Vagina (tissue), 2 donors: ENCODE results near the gene RNU1-3. TPM values are rescaled to one million over a fixed set of nuclear protein-coding genes. Genes with fewer than 3 reads are reported as not detected.
"Not testable (repeated sequence)": the region's sequence is repeated elsewhere in the genome, so short reads cannot be mapped to it uniquely, and the experiment has no call there.

Source experiments
- DNase-seq, 2 donors: peaks; one replicate each; pipeline ENCODE4 v3.0.0-alpha.2; 2017; ENCODE audit errors: extremely low spot score in 2 of 2
- H3K27ac ChIP-seq: fragments of 200-600 bp; sonication (generic); one replicate; pipeline ENCODE4 v1.5.1; 2019
- H3K27me3 ChIP-seq: fragments of 200-600 bp; sonication (generic); one replicate; pipeline ENCODE4 v1.5.1; 2019
- H3K36me3 ChIP-seq, 2 donors: fragments of 200-600 bp; sonication (generic); one replicate each; pipeline ENCODE4 v1.5.1; 2017 to 2019
- H3K4me1 ChIP-seq: fragments of 200-600 bp; sonication (generic); one replicate; pipeline ENCODE4 v1.5.1; 2019
- H3K4me3 ChIP-seq, 2 donors: fragments of 200-600 bp; sonication (generic); 1 replicate in 1 of 2; 2 replicates in 1 of 2; pipeline ENCODE4 v1.5.1; 2016 to 2019
- H3K9me3 ChIP-seq: fragments of 200-600 bp; sonication (generic); one replicate; pipeline ENCODE4 v1.5.1; 2019
- intact Hi-C: fragments of 100-400 bp; cut with DNase I; formaldehyde crosslinking; loops from one replicate; pipeline ENCODE4 v1.15.1; 2023
- total RNA-seq: library from RNA; depleted of rRNA; stranded (reverse); fragments of >200 nt; gene quantifications from one replicate; pipeline ENCODE4 v1.2.3, GENCODE V29; 2016

Gene RNU1-3
- 19,908 TPM for total RNA-seq

DNA sequence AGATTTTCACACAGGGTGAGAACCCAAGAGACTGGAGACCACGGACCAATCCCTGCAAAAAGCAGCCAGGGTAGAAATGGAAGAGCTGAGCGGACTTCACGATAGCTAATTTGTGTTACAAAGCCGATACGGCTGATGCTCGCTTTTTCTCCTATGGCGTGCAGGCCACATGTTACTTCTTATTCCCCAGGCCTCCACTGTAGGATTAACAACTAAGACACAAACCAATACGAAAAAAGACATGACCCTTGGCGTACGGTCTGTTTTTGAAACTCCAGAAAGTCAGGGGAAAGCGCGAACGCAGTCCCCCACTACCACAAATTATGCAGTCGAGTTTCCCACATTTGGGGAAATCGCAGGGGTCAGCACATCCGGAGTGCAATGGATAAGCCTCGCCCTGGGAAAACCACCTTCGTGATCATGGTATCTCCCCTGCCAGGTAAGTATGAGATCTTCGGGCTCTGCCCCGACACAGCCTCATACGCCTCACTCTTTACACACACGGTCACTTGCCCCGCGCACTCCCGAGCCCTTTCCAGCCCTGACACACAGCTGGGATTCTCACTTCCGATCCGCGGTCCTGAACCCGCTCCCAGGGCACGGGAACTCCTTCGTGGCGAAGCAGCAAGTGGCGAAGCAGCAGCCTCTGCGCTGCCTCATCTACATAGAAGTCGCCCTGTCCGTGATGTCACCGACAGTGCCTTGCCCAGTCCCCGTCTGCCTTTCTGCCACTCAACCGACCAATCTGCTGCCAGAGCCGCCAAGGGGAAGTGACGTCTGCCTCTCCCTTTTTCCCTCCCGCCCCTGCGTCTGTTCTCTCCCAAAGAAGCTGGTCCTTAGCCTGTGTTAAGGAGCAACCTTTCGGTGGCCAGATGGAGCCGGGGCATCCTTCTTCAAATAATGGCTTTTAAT, at the start of gene RNU1-3:
RNU1-3 (minus strand) TSS at position 447 of the 912 bp plus-strand sequence.
- H3K4me1 ChIP-seq, DNase-seq, intact Hi-C loops: not testable (repeated sequence)

DNA sequence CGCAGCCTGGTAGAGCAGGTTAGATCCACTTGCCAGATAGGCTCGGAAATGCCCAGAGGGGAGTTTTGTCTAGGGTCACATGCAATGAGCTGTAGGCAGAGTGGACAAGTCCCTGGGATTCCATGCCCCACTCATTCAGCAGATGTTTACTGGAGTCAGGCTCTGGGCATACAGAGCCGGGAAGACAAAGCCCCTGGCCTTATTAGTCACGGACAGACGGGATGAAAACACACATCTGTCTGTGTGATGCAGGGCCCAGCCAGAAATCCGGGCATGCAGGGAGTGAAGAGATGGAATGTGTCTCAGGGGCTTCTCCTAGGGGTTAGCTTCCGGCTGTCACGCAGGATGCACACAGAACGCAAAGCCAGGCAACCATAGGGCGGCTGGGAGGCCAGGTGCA, 46.7 kb upstream of the RNU1-3 start:
- H3K27me3 ChIP-seq, H3K27ac ChIP-seq, H3K4me1 ChIP-seq, DNase-seq, H3K36me3 ChIP-seq, H3K4me3 ChIP-seq, H3K9me3 ChIP-seq, intact Hi-C loops: not testable (repeated sequence)

More for the DNA sequence above, at the start of gene RNU1-3:
- not testable (repeated sequence) for H3K27me3 ChIP-seq, H3K27ac ChIP-seq, H3K36me3 ChIP-seq, H3K9me3 ChIP-seq, H3K4me3 ChIP-seq

DNA sequence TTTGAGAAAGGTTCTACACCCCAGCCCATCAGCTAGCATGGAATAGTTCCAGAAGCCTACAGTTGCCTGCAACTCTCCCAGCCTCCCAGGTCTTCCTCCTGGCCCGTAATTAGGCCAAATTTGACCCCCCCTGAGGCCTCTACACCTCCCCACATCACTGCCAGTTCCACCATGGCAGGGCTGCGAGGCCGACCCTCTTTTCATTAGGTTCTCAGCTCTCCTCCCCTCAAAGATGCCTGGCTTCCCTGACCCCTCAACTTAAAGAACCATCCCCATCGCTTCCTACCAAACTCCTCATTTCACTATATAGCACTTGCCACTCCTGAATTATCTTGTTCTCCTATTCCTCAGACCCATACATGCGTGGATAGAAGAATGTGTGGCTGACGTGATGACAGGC, 46.2 kb upstream of the RNU1-3 start:
- intact Hi-C loops, H3K9me3 ChIP-seq, H3K36me3 ChIP-seq, H3K4me3 ChIP-seq, H3K4me1 ChIP-seq, H3K27me3 ChIP-seq, H3K27ac ChIP-seq: not testable (repeated sequence)
- DNase-seq, result peak in 1 of 2 donors; percentile 32

DNA sequence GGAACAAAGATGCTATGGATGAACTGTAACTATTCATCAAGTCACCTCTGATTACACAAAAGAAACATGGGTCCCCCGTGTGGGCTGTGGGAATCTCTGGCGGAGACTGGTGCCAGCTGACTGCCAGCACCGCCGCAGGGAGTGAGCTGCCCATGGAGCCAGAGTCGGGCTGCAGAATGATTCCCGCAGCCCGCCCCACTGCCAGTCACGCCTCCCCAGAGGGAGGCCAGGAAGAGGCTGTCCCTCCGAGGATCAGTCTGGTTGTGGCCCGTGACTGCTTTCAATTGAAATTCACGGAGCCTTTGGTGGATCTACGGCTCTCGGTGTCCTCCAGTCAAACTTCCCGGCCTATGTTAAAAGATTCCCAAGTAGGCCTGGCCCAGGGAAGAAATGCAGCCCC, 45.8 kb upstream of the RNU1-3 start:
- H3K36me3 ChIP-seq, intact Hi-C loops, H3K4me1 ChIP-seq, H3K4me3 ChIP-seq, H3K27ac ChIP-seq, H3K27me3 ChIP-seq, H3K9me3 ChIP-seq: not testable (repeated sequence)
- DNase-seq, result peak in 1 of 2 donors; percentile 67

DNA sequence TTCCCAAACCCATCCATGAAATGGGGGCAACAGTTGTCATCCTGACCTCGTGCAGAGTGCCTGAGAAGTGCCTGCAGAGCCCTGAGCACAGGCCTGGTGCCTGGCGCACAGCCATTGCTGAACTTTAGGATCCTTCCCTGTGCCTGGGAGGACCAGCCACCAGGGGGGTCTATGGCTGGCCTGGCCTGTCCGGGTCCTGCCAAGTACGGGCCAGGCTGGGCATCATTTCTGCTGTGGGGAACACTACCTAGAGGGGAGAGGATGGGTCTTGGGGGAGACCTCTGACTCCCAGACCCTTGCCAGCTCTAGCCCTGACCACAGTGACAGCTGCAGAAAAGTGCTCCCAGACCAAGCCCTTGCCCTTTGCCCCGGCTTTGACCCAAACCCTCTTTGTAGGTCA, 45.4 kb upstream of the RNU1-3 start:
- H3K36me3 ChIP-seq, intact Hi-C loops, H3K4me3 ChIP-seq, H3K27me3 ChIP-seq, H3K27ac ChIP-seq, H3K9me3 ChIP-seq, H3K4me1 ChIP-seq: not testable (repeated sequence)
- peak in 1 of 2 donors; percentile 29 for DNase-seq

DNA sequence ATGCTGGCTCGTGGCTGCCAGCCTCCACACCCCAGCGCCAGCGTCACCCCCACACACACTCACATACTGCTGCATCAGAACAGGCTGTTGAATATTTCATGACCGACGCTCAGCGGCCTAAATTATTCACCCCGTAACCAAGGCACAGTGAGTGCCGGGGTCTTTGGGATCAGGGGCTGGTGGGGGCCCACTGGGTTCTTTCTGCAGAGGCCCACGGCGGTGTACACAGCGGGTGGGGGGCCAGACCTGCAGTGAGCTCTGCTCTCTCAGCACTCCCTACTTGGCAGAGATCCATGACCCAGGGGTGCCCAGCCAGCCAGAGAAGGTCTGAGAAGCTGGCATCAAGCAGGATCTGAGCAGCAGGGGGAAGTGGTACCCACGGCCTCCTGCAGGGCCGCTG, 43.9 kb upstream of the RNU1-3 start:
- H3K27ac ChIP-seq, H3K4me3 ChIP-seq, H3K9me3 ChIP-seq, H3K4me1 ChIP-seq, intact Hi-C loops, H3K27me3 ChIP-seq, H3K36me3 ChIP-seq: not testable (repeated sequence)
- DNase-seq, result peak in 1 of 2 donors; percentile 90

DNA sequence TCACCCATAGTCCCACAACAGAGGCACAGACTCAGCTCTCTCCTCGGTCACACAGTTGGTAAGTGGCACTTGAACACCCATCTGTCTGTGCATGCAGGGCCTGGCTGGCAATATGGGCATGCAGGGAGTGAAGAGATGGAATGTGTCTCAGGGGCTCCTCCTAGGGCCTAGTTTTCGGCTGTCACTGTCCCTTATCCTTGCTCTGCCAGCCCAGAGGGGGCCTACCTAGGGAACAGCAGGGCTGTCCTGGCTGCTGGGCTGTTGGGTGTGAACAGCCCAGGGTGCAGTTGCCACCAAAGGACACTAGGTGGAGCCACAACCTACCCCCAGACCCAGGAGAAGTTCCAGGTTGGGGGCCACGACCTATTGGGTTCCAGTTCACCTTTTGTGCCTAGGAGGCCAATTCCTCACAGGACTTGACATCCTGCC, 42.9 kb upstream of the RNU1-3 start:
- H3K36me3 ChIP-seq, H3K4me1 ChIP-seq, H3K4me3 ChIP-seq, H3K27ac ChIP-seq, intact Hi-C loops, H3K27me3 ChIP-seq, H3K9me3 ChIP-seq: not testable (repeated sequence)
- peak in 1 of 2 donors; percentile 49 for DNase-seq

DNA sequence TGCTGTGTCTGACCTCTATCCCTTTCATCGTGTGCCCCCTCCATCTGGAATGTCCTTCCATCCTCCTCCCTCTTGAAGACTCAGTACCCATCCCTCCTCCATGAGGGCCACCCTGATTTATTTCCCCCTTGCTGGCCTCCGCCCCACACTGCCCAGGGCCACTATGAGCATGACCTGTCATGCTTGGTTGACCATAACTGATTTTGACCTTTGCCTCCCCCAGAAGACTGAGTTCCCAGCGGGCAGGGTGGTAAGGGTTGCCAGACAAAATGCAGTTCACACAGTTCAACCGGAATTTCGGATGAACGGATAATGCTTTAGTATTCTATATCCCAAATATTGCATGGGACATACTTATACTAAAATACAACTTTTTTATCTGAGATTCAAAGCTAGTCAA, 42.0 kb upstream of the RNU1-3 start:
- H3K4me3 ChIP-seq, H3K27ac ChIP-seq, H3K4me1 ChIP-seq, H3K9me3 ChIP-seq, DNase-seq, intact Hi-C loops, H3K36me3 ChIP-seq, H3K27me3 ChIP-seq: not testable (repeated sequence)

DNA sequence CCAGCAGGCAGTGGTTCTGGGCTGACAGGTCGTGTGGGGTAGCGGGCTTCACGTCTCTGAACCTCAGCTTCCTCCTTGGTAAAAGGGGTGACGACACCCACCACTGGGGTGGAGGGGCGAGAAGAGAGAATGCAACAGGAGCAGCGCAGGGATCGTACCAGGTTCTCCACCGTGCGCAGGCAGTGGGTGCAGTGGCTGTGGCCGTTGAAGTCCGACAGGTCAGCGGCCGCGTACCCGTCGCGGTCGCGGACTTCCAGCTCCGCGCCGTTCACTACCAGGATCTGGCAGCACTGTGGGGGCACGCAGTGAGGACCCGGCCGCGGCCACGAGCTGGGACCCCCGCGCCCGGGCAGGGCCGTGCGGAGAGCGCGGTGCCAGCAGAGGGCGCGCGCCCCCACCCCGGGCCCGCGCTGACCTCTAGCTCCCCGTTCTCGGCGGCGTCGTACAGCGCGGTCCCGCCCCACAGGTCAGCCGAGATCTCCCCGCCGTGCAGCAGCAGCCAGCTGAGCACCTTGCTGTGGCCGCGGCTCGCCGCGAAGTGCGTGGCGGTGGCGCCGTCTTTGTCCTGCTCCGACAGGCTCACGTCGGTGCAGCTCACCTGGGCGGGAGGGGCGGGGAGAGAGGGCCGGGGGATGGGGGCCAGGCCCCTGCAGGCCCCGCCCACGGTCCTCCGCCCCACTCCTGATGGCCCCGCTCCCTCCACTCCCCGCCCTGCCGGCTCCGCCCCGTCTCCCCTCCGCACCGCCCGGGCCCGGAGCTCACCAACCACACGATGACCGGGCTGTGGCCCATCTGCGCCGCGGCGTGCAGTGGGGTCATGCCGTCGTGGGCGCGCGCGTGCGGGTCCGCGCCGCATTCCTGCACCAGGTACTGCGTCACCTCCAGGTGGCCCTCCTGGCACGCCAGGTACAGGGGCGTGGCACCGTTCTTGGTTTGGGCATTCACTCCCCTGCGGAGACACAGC, 40.7 kb upstream of the RNU1-3 start:
- peak overlapping the region; percentile 16 to 37 for H3K4me3 ChIP-seq
- H3K4me1 ChIP-seq, intact Hi-C loops, H3K36me3 ChIP-seq, H3K27me3 ChIP-seq, H3K9me3 ChIP-seq, H3K27ac ChIP-seq: not testable (repeated sequence)
- peak in 1 of 2 donors; percentile 13 for DNase-seq

DNA sequence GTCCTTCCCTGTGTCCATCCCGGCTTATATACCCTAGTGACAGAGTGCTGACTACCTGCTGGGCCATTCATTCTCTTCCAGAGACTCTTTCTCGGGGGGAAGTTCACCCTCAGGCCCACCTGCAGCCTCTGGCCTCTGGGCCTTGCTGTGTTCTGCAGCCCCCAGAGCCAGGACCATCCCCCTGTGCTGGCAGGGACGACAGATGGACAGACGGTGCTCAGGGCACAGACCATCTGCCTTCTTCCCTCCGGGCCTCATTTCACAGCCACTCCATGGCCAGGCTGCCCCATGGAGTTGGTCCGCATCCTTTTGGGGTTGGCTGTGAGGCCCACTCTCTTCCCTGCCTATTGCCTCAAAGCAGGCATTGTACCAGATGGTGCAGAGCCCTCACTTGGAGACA, 39.6 kb upstream of the RNU1-3 start:
- H3K4me1 ChIP-seq, H3K4me3 ChIP-seq, H3K27ac ChIP-seq, H3K36me3 ChIP-seq, H3K9me3 ChIP-seq, intact Hi-C loops, H3K27me3 ChIP-seq: not testable (repeated sequence)
- DNase-seq, result peak in 1 of 2 donors; percentile 6

DNA sequence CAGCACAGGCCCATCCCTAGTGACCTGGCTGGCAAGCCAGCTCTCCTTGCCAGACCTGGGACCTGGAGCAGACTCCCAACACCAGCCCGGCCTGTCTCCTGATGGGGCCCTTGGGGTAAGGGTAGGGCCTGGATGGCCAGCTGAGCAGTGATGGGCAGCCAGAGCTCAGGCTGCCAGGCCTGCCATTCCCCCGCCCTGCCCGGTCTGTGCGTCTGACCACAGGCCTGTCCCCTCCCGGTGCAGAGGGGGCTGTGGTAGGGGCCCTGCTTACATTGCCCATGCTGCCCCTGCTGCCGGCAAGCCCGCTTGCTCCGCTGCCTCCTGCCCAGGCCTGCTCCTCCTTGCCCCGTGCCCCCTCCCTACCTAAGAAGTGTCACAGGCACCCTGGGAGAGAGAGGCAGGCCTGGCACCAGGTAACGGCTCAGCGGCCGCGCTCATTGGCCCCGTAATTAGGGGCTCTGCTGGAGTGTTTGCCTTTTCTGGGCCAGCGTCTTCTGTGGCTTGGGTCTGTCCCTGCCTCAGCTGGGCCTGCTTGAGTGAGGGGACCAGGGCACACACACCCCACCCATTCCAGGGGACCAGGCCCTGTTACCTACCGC, 37.9 kb upstream of the RNU1-3 start:
- intact Hi-C loops, H3K36me3 ChIP-seq, H3K27me3 ChIP-seq, H3K9me3 ChIP-seq, H3K27ac ChIP-seq, H3K4me1 ChIP-seq, DNase-seq, H3K4me3 ChIP-seq: not testable (repeated sequence)

DNA sequence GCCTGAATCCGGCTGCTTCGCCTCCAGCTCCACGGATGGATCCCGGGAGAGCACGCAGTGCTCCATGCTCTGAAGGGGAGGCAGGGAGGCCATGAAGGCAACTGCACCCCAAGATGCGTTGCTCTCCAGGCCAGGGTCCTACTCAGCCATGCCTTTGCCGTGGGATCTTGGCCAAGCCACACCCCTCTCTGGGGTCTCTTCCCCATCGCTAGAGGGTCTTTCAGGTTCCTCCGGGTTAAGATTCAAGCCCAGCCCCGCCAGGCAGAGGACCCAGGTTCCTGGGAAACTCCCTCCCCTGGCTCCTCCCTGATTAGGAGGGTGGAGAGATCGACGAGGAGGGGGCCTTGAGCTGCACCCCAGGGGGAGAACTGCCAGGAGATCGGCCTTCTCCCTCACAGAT, 37.3 kb upstream of the RNU1-3 start:
- H3K27ac ChIP-seq, H3K4me1 ChIP-seq, H3K4me3 ChIP-seq, H3K36me3 ChIP-seq, DNase-seq, H3K9me3 ChIP-seq, H3K27me3 ChIP-seq, intact Hi-C loops: not testable (repeated sequence)

DNA sequence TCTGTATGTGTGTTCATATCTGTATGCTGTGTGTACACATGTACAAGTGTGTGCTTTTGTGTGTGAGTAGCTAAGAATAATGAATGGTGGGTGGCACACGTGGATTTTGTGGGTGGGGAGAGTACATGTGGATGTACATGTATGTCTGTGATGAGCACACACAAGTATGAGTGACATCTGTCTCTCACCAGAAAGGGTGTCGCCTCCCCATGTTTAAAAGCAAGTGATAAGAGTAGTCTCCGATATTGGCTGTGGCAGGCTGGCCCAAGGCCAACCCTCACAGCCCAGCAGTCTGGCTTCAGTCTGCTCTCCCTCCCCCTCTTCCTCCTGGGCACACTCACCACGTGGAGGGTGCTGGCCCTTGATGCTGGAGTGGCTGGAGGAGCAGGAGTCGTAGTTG, 36.9 kb upstream of the RNU1-3 start:
- H3K36me3 ChIP-seq, H3K27ac ChIP-seq, intact Hi-C loops, DNase-seq, H3K4me3 ChIP-seq, H3K9me3 ChIP-seq, H3K27me3 ChIP-seq, H3K4me1 ChIP-seq: not testable (repeated sequence)
